ENCODE data around the gene ERGIC1. TPM values are rescaled to one million over a fixed set of nuclear protein-coding genes. Genes with fewer than 3 reads are reported as not detected.

Gene ERGIC1
- total and polyA plus RNA-seq, 9 donors: 41.7 to 147 (median 92.3) TPM

DNA sequence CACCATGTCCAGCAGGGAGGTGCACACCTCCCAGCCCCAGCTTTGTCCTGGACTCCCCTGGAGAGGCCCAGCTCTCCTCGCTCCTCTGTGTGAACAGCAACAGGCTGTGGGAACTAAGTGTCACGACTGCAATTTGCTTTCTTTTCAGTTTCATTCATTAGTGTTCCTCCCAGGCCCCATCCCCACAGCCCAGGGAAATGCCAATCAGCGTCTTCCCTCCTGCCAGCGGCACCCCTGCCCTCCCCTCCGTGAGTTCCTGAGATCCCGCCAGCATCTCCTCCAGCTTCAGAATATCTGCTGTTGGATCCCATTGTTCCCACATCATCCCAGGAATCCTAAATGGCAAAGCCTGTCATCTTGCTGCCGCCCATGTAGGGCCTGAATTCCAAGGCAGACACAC, 112.1 kb downstream of the ERGIC1 start:
- Histone ChIP-seq H3K4me1 (ENCODE audit: insufficient read depth) (no peaks in the 10 kb centered on the region), H3K36me3 (no peaks in the 10 kb centered on the region), H3K27ac (no peak overlapping the region), H3K4me3 (no peak overlapping the region), H3K9me3 (no peaks in the 10 kb centered on the region), H3K27me3 (no peaks in the 10 kb centered on the region)
- 80 to 91% (median 89%) methylated on average over 7 of the region's 7 CpGs for WGBS, 3 donors
- intact Hi-C loops (cut with DNase I): loop anchor here in 1 of 4 donors (10.0 kb wide), 1 partner anchor 481 kb away; no protein-coding TSS in a partner anchor
- TF ChIP-seq, protein P1, sequence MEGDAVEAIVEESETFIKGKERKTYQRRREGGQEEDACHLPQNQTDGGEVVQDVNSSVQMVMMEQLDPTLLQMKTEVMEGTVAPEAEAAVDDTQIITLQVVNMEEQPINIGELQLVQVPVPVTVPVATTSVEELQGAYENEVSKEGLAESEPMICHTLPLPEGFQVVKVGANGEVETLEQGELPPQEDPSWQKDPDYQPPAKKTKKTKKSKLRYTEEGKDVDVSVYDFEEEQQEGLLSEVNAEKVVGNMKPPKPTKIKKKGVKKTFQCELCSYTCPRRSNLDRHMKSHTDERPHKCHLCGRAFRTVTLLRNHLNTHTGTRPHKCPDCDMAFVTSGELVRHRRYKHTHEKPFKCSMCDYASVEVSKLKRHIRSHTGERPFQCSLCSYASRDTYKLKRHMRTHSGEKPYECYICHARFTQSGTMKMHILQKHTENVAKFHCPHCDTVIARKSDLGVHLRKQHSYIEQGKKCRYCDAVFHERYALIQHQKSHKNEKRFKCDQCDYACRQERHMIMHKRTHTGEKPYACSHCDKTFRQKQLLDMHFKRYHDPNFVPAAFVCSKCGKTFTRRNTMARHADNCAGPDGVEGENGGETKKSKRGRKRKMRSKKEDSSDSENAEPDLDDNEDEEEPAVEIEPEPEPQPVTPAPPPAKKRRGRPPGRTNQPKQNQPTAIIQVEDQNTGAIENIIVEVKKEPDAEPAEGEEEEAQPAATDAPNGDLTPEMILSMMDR (IDR thresholded peaks at IDR 0.05): no peak
- TF ChIP-seq POLR2A (IDR thresholded peaks at IDR 0.05): no peak
- TF ChIP-seq EP300 (IDR thresholded peaks at IDR 0.05): no peak
- DNase-seq: peak in 1 of 5 donors; percentile 8

DNA sequence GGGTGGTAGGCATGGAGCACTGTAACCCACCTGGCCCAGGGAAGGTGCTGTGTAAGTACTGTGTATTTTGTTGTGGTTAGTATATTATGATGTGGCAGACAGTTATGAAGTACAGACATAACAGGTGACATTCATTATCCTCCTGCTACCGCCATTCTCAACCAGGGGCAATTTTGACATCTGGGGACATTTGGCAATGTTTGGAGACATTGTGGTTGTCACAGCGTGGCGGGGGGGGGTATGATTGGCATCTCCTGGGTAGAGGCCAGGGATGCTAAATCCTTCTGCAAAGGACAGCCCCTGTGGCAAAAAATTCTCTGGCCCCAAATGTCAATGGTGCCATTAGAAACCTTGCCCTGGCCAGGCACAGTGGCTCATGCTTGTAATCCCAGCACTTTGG, 115.4 kb downstream of the ERGIC1 start:
- intact Hi-C loops (cut with DNase I): loop anchor here in 1 of 4 donors (10.0 kb wide), 1 partner anchor 485 kb away; no protein-coding TSS in a partner anchor
- DNase-seq: no peak
- no peaks in the 10 kb centered on the region for H3K36me3 ChIP-seq
- H3K27me3 ChIP-seq: no peaks in the 10 kb centered on the region
- H3K9me3 ChIP-seq: no peaks in the 10 kb centered on the region
- WGBS, 3 donors: 90 to 96% (median 90%) methylated on average over 3 of the region's 3 CpGs
- TF ChIP-seq EP300 (IDR thresholded peaks at IDR 0.05): no peak
- TF ChIP-seq, protein P1 (IDR thresholded peaks at IDR 0.05): no peak
- no peak for TF ChIP-seq POLR2A (IDR thresholded peaks at IDR 0.05)
- H3K4me3 ChIP-seq: no peak overlapping the region
- no peak overlapping the region for H3K27ac ChIP-seq
- H3K4me1 ChIP-seq (ENCODE audit: insufficient read depth): no peaks in the 10 kb centered on the region

DNA sequence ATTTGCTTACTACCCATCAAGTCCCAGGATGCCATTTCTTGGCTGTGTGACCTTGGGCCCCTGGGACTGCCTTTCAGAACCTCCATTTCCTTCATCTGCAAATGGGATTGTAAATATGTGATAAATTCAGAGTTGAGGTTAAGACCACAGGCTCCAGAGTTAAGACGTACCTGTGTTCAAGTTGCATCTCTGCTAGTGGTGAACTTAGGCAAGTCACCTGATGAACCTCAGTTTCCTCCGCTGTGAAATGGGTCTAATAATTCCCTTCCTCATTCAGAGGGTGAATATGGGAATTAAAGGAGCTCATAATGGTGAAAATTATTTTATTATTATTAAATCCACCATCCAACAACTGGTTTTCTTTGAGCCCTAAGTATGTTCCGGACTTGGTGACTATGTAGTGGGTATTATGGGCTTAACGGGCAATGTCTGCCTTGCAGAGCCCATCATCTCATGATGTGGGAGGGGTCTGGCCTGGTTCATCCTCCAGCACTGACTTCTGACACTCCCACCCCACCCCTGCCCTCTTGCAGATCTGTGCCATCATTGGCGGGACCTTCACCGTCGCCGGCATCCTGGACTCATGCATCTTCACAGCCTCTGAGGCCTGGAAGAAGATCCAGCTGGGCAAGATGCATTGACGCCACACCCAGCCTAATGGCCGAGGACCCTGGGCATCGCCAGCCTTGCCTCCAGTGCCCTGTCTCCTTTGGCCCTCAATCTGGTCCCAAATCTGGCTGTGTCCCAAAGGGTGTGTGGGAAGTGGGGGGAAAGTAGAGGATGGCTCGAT, 116.3 kb downstream of the ERGIC1 start:
- no peak overlapping the region for H3K27ac ChIP-seq

DNA sequence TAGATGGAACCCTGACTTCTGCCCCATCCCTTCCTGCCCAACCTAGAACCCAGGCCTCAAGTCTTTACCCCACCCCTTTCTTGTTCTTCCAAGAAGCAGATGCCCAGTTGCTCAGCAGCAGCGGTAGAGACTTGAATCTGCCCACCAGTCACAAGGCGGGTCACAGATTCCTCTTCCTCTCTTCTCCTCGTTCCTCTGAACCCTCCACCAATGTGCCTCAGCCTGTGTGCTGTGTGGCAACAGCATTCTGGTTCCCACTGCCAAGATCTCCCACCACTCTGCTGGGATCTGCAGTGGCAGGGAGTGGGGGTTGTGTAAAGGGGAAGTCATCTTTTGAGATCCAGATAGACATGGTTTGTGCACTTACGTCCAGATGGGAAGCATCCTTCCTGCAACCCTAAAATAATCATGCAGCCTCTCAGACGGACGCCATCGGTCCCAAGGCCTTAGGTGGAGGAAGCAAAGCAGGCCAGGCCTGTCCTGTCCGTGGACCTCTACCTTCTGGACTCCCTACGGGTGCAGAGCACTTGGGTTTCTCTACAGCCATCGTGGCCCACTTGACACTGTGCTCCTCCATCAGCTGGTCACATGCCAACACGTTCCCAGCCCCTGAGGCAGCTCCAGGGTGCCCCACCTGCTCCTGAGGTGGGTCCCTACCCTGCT, 117.5 kb downstream of the ERGIC1 start:
- Histone ChIP-seq H3K36me3 (no peaks in the 10 kb centered on the region), H3K27me3 (no peaks in the 10 kb centered on the region), H3K27ac (no peak overlapping the region), H3K4me1 (ENCODE audit: insufficient read depth) (no peaks in the 10 kb centered on the region), H3K9me3 (no peaks in the 10 kb centered on the region), H3K4me3 (no peak overlapping the region)
- 71 to 77% (median 73%) methylated on average over 11 of the region's 11 CpGs for WGBS, 3 donors
- TF ChIP-seq, protein P1 (IDR thresholded peaks at IDR 0.05): no peak
- no peak for TF ChIP-seq EP300 (IDR thresholded peaks at IDR 0.05)
- TF ChIP-seq POLR2A (IDR thresholded peaks at IDR 0.05): no peak
- intact Hi-C loops (cut with DNase I): no loop called here
- DNase-seq: peak in 1 of 5 donors; percentile 18

More for the DNA sequence above, 116.3 kb downstream of the ERGIC1 start:
- 94 to 97% (median 94%) methylated on average over 12 of the region's 12 CpGs for WGBS, 3 donors
- Histone ChIP-seq H3K27me3 (no peaks in the 10 kb centered on the region), H3K9me3 (no peaks in the 10 kb centered on the region), H3K36me3 (no peaks in the 10 kb centered on the region), H3K4me1 (ENCODE audit: insufficient read depth) (no peaks in the 10 kb centered on the region), H3K4me3 (no peak overlapping the region)
- no peak for TF ChIP-seq POLR2A (IDR thresholded peaks at IDR 0.05)
- no peak for TF ChIP-seq EP300 (IDR thresholded peaks at IDR 0.05)
- TF ChIP-seq, protein P1 (IDR thresholded peaks at IDR 0.05): no peak
- peak in 1 of 5 donors; percentile 20 for DNase-seq
- intact Hi-C loops (cut with DNase I): no loop called here

Data from ovary (tissue), 9 donors.